OCI-LY7 (cell line): ENCODE data around the gene POR.

ENCODE experiments used
- EZH2phosphoT487 ChIP-seq: fragments of 200-600 bp; sonication (generic); IDR thresholded peaks from 2 replicates; pipeline ENCODE4 v1.6.1; 2018; ENCODE audit warnings: low read depth, borderline replicate concordance, mild to moderate bottlenecking, mixed run types, antibody characterized with exemption, low read length, moderate library complexity, mixed read lengths
- TF ChIP-seq, protein P1 (sequence below): fragments of 200-600 bp; sonication (generic); conservative IDR thresholded peaks from 2 replicates; pipeline ENCODE4 v1.5.1; 2014; ENCODE audit warnings: mild to moderate bottlenecking, antibody characterized with exemption, low read length, moderate library complexity, mixed read lengths

DNA sequence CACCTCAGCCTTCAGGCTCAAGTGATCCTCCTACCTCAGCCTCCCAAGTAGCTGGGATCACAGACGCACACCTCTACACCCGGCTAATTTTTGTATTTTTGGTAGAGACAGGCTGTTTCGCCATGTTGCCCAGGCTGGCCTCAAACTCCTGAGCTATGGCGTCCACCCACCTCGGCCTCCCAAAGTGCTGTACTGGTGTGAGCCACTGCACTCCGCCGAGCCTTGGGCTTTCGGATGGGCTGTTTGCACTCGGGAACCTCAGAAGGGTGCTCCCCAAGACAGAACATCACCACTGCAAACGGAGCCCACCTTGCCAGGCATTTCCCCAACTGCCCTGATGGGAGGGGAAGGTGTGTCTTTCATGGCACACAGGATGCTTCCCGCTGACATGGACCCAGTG is 52.1 kb downstream of the POR start:
- no peak for TF ChIP-seq EZH2phosphoT487
- TF ChIP-seq, protein P1, sequence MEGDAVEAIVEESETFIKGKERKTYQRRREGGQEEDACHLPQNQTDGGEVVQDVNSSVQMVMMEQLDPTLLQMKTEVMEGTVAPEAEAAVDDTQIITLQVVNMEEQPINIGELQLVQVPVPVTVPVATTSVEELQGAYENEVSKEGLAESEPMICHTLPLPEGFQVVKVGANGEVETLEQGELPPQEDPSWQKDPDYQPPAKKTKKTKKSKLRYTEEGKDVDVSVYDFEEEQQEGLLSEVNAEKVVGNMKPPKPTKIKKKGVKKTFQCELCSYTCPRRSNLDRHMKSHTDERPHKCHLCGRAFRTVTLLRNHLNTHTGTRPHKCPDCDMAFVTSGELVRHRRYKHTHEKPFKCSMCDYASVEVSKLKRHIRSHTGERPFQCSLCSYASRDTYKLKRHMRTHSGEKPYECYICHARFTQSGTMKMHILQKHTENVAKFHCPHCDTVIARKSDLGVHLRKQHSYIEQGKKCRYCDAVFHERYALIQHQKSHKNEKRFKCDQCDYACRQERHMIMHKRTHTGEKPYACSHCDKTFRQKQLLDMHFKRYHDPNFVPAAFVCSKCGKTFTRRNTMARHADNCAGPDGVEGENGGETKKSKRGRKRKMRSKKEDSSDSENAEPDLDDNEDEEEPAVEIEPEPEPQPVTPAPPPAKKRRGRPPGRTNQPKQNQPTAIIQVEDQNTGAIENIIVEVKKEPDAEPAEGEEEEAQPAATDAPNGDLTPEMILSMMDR = no peak
